HEK293 (cell line): ENCODE results near the gene MFSD11.

Experiments
- BCL6B ChIP-seq: fragments of 450-650 bp; formaldehyde crosslinking; IDR thresholded peaks from 2 replicates; pipeline ENCODE4 v1.5.1; 2017; ENCODE audit warnings: missing biosample characterization, missing genetic modification characterization
- CTCF ChIP-seq: fragments of 450-650 bp; formaldehyde crosslinking; IDR thresholded peaks from 2 replicates; pipeline ENCODE4 v1.5.1; 2016; ENCODE audit warnings: missing biosample characterization, missing genetic modification characterization
- MYNN ChIP-seq: fragments of 450-650 bp; formaldehyde crosslinking; IDR thresholded peaks from 2 replicates; pipeline ENCODE4 v1.5.1; 2016; ENCODE audit warnings: missing biosample characterization, missing genetic modification characterization, borderline replicate concordance
- PRDM2 ChIP-seq: fragments of 450-650 bp; formaldehyde crosslinking; IDR thresholded peaks from 2 replicates; pipeline ENCODE4 v1.5.1; 2016; ENCODE audit warnings: missing biosample characterization, missing genetic modification characterization, borderline replicate concordance
- WT1 ChIP-seq: fragments of 450-650 bp; formaldehyde crosslinking; IDR thresholded peaks from 2 replicates; pipeline ENCODE4 v1.5.1; 2016; ENCODE audit warnings: missing biosample characterization, missing genetic modification characterization
- YY1 ChIP-seq: fragments of 450-650 bp; formaldehyde crosslinking; IDR thresholded peaks from 2 replicates; pipeline ENCODE4 v1.5.1; 2018; ENCODE audit warnings: missing biosample characterization, missing genetic modification characterization
- ZBTB17 ChIP-seq: fragments of 450-650 bp; formaldehyde crosslinking; IDR thresholded peaks from 2 replicates; pipeline ENCODE4 v1.5.1; 2016; ENCODE audit warnings: missing biosample characterization, missing genetic modification characterization
- ZEB2 ChIP-seq: fragments of 450-650 bp; formaldehyde crosslinking; IDR thresholded peaks from 2 replicates; pipeline ENCODE4 v1.5.1; 2016; ENCODE audit warnings: missing biosample characterization, missing genetic modification characterization
- ZFHX2 ChIP-seq: fragments of 450-650 bp; formaldehyde crosslinking; conservative IDR thresholded peaks from 2 replicates; pipeline ENCODE4 v1.5.1; 2016; ENCODE audit warnings: missing biosample characterization, missing genetic modification characterization
- ZFP3 ChIP-seq: fragments of 450-650 bp; formaldehyde crosslinking; IDR thresholded peaks from 2 replicates; pipeline ENCODE4 v1.5.1; 2016; ENCODE audit warnings: low read depth, missing biosample characterization, missing genetic modification characterization
- ZFP41 ChIP-seq: fragments of 450-650 bp; formaldehyde crosslinking; IDR thresholded peaks from 2 replicates; pipeline ENCODE4 v1.5.1; 2016; ENCODE audit warnings: missing biosample characterization, missing genetic modification characterization, borderline replicate concordance
- ZNF132 ChIP-seq: fragments of 450-650 bp; formaldehyde crosslinking; IDR thresholded peaks from 2 replicates; pipeline ENCODE4 v1.5.1; 2017; ENCODE audit warnings: missing biosample characterization, missing genetic modification characterization, borderline replicate concordance
- ZNF174 ChIP-seq: fragments of 450-650 bp; formaldehyde crosslinking; IDR thresholded peaks from 2 replicates; pipeline ENCODE4 v1.5.0; 2017; ENCODE audit warnings: missing biosample characterization, mild to moderate bottlenecking, missing genetic modification characterization
- ZNF2 ChIP-seq: fragments of 450-650 bp; formaldehyde crosslinking; IDR thresholded peaks from 2 replicates; pipeline ENCODE4 v1.5.1; 2016; ENCODE audit warnings: missing biosample characterization, missing genetic modification characterization
- ZNF202 ChIP-seq: fragments of 450-650 bp; formaldehyde crosslinking; IDR thresholded peaks from 2 replicates; pipeline ENCODE4 v1.5.1; 2016; ENCODE audit warnings: missing biosample characterization, missing genetic modification characterization, borderline replicate concordance
- ZNF274 ChIP-seq, 2 experiments: fragments of 200-500 bp in 1 of 2; fragments of 450-650 bp in 1 of 2; sonication (Bioruptor generic) in 1 of 2; formaldehyde crosslinking in 1 of 2; IDR thresholded peaks; 2 replicates each; pipeline versions ENCODE4 v1.5.1 to v1.6.1; 2014 to 2016; ENCODE audit warnings: borderline replicate concordance in 1 of 2, inconsistent platforms in 1 of 2, low read length in 1 of 2, missing biosample characterization in 1 of 2, missing genetic modification characterization in 1 of 2
- ZNF280C ChIP-seq: fragments of 450-650 bp; formaldehyde crosslinking; IDR thresholded peaks from 2 replicates; pipeline ENCODE4 v1.5.1; 2016; ENCODE audit warnings: missing biosample characterization, missing genetic modification characterization
- ZNF292 ChIP-seq: fragments of 450-650 bp; formaldehyde crosslinking; IDR thresholded peaks from 2 replicates; pipeline ENCODE4 v1.5.1; 2016; ENCODE audit warnings: low read depth, missing biosample characterization, missing genetic modification characterization, borderline replicate concordance
- ZNF350 ChIP-seq: fragments of 450-650 bp; formaldehyde crosslinking; IDR thresholded peaks from 2 replicates; pipeline ENCODE4 v1.5.0; 2017; ENCODE audit warnings: missing biosample characterization, mild to moderate bottlenecking, missing genetic modification characterization
- ZNF423 ChIP-seq: fragments of 450-650 bp; formaldehyde crosslinking; IDR thresholded peaks from 2 replicates; pipeline ENCODE4 v1.5.1; 2016; ENCODE audit warnings: missing biosample characterization, missing genetic modification characterization
- ZNF488 ChIP-seq: fragments of 450-650 bp; formaldehyde crosslinking; IDR thresholded peaks from 2 replicates; pipeline ENCODE4 v1.5.1; 2016; ENCODE audit warnings: missing biosample characterization, missing genetic modification characterization
- ZNF548 ChIP-seq: fragments of 450-650 bp; formaldehyde crosslinking; IDR thresholded peaks from 2 replicates; pipeline ENCODE4 v1.5.1; 2016; ENCODE audit warnings: missing biosample characterization, missing genetic modification characterization
- ZNF623 ChIP-seq: fragments of 450-650 bp; formaldehyde crosslinking; IDR thresholded peaks from 2 replicates; pipeline ENCODE4 v1.5.1; 2016; ENCODE audit warnings: missing biosample characterization, missing genetic modification characterization
- ZSCAN23 ChIP-seq: fragments of 450-650 bp; formaldehyde crosslinking; IDR thresholded peaks from 2 replicates; pipeline ENCODE4 v1.5.1; 2016; ENCODE audit warnings: missing biosample characterization, missing genetic modification characterization
- ZSCAN30 ChIP-seq: fragments of 450-650 bp; IDR thresholded peaks from 2 replicates; pipeline ENCODE4 v1.5.1; 2018; ENCODE audit warnings: missing biosample characterization, mild to moderate bottlenecking, missing genetic modification characterization, moderate library complexity
- ZSCAN4 ChIP-seq: fragments of 450-650 bp; formaldehyde crosslinking; IDR thresholded peaks from 2 replicates; pipeline ENCODE4 v1.5.1; 2017; ENCODE audit warnings: missing biosample characterization, missing genetic modification characterization

The MFSD11 gene

GRCh38 chr17:76736349-76737081 is 1.4 kb upstream of the MFSD11 start (continued):
- peak; percentile 99; the same call in 1 of the 2 replicates for TF ChIP-seq PRDM2 (tag by site-specific recombination)
- TF ChIP-seq ZNF280C: no peak
- TF ChIP-seq ZNF350: no peak
- TF ChIP-seq ZFP41 (tag by site-specific recombination): no peak
- TF ChIP-seq ZNF423 (tag by site-specific recombination): 0 out of 2 replicates have a peak, but pooled peaks have one; percentile 50
- TF ChIP-seq ZNF274 (IDR thresholded peaks at IDR 0.05; ENCODE audit: low read length): no peak
- TF ChIP-seq ZNF274 (tag by site-specific recombination; IDR thresholded peaks at IDR 0.05; ENCODE audit: borderline replicate concordance): no peak
- TF ChIP-seq CTCF (tag by site-specific recombination): peak; percentile 80; the same call in 1 of the 2 replicates
- no peak for TF ChIP-seq ZSCAN23 (tag by site-specific recombination)
- TF ChIP-seq ZEB2 (tag by site-specific recombination): no peak
- peak; percentile 90 for TF ChIP-seq ZFHX2 (tag by site-specific recombination)
- no peak for TF ChIP-seq WT1 (tag by site-specific recombination)
- TF ChIP-seq ZSCAN4: no peak
- peak; percentile 40; the same call in 1 of the 2 replicates for TF ChIP-seq ZSCAN30
- no peak for TF ChIP-seq ZNF202 (tag by site-specific recombination)
- no peak for TF ChIP-seq ZNF2 (tag by site-specific recombination)
- TF ChIP-seq ZNF623 (tag by site-specific recombination): no peak
- no peak for TF ChIP-seq ZFP3 (tag by site-specific recombination)
- no peak for TF ChIP-seq ZNF488
- TF ChIP-seq ZNF174 (tag by site-specific recombination): no peak
- no peak for TF ChIP-seq ZNF292 (tag by site-specific recombination)
- peak; percentile 86 for TF ChIP-seq YY1
- no peak for TF ChIP-seq ZNF132 (tag by site-specific recombination)
- TF ChIP-seq ZBTB17: peak; percentile 94
- no peak for TF ChIP-seq ZNF548 (tag by site-specific recombination)
- TF ChIP-seq MYNN (tag by site-specific recombination): no peak
- TF ChIP-seq BCL6B: no peak
